Measurements from ENCODE around the gene LCE3B. TPM values are rescaled to one million over a fixed set of nuclear protein-coding genes. Genes with fewer than 3 reads are reported as not detected.

Gene LCE3B
- total and polyA plus RNA-seq, 9 of the 15 experiments (the other 6 are each of a cell fraction or from before 2014, with no cell fraction given) = not detected

DNA sequence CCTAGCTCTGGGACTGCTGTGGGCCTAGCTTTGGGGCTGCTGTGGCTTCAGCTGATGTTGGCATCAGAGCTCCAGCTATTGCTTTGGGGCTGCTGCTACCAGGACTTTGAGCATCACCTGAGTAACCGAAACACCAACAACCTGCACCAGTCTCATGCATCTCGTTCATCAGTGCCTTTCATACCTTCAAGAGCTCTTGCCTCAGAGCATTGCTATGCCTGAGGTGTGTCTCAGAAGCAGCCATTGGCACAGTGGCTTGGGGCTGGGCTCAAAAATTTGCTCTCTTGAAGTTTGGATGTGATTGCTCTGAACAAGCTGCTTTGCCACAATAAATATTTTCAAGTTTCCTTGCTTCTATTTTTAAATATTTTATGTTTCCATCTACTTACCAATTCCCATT, 42.8 kb downstream of the LCE3B start:
- H4K20me1 ChIP-seq (replicated peaks; ENCODE audit: control insufficient read depth, insufficient read depth, low read length) = no peaks in the 10 kb centered on the region
- in situ Hi-C loops (cut with MboI) (loop anchor here (10.0 kb wide), 1 partner anchor 568 kb away; no protein-coding TSS in a partner anchor), intact Hi-C loops (cut with micrococcal nuclease) (loop anchor here (10.0 kb wide), 2 partner anchors 88 to 538 kb away; no protein-coding TSS in a partner anchor)
- H3K27me3 ChIP-seq (ENCODE audit: control insufficient read depth in 2 of 2, insufficient read depth in 2 of 2, low read length in 2 of 2) = no peaks in the 10 kb centered on the region
- no peaks in the 10 kb centered on the region for H3K9me3 ChIP-seq (replicated peaks; ENCODE audit: control insufficient read depth, insufficient read depth, low read depth, low read length)
- DNase-seq (ENCODE audit: extremely low read depth in 1 of 4, low spot score in 3 of 4) (no peak), FAIRE-seq (no peak), ATAC-seq (no peak)
- no peak overlapping the region for H3K4me2 ChIP-seq (ENCODE audit: insufficient read depth, low read length)
- 4% methylated on average over 2 of the region's 2 CpGs for WGBS (ENCODE audit: insufficient coverage, low coverage, missing lambda C conversion rate)
- no TSS peak for BruUV-seq (replicated peaks)
- H3K4me1 ChIP-seq (replicated peaks in 1 of 2; ENCODE audit: control insufficient read depth in 2 of 2, insufficient read depth in 2 of 2, low read length in 2 of 2) = no peaks in the 10 kb centered on the region
- POLR2A ChIA-PET = no interaction called here
- no peak overlapping the region for H3K9ac ChIP-seq (ENCODE audit: insufficient read depth in 1 of 2, low read depth in 2 of 2, low read length in 2 of 2)
- no peaks in the 10 kb centered on the region for H3K79me2 ChIP-seq (ENCODE audit: control insufficient read depth, insufficient read depth, low read length)
- no peak overlapping the region for H3K27ac ChIP-seq (ENCODE audit: extremely low read depth, low read depth, low read length)
- no peak overlapping the region for H3K4me3 ChIP-seq
- CTCF ChIA-PET (ENCODE audit: low intra/inter-chr PET ratio) = no interaction called here
- no peaks in the 10 kb centered on the region for H3K9me1 ChIP-seq (ENCODE audit: control insufficient read depth, insufficient read depth, low read length)
- no peak overlapping the region for H2AFZ ChIP-seq (ENCODE audit: low read depth, low read length)
- H3K36me3 ChIP-seq (ENCODE audit: control insufficient read depth, insufficient read depth, low read length) = no peaks in the 10 kb centered on the region
- no peak for TF ChIP-seq ELK3 (CRISPR knock-in tag; IDR thresholded peaks at IDR 0.05)
- TF ChIP-seq, protein P1, sequence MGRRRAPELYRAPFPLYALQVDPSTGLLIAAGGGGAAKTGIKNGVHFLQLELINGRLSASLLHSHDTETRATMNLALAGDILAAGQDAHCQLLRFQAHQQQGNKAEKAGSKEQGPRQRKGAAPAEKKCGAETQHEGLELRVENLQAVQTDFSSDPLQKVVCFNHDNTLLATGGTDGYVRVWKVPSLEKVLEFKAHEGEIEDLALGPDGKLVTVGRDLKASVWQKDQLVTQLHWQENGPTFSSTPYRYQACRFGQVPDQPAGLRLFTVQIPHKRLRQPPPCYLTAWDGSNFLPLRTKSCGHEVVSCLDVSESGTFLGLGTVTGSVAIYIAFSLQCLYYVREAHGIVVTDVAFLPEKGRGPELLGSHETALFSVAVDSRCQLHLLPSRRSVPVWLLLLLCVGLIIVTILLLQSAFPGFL (CRISPR knock-in tag; IDR thresholded peaks at IDR 0.05) = no peak
- no peak for TF ChIP-seq ZBED1 (IDR thresholded peaks at IDR 0.05)
- no peak for TF ChIP-seq PPARD (CRISPR knock-in tag; IDR thresholded peaks at IDR 0.05)
- TF ChIP-seq SNIP1 (IDR thresholded peaks at IDR 0.05; ENCODE audit: low read depth) = no peak
- TF ChIP-seq HNRNPLL (IDR thresholded peaks at IDR 0.05; ENCODE audit: low read depth, low read length, poor library complexity, severe bottlenecking) = no peak
- TF ChIP-seq E2F1 (CRISPR knock-in tag; IDR thresholded peaks at IDR 0.05) = no peak
- no peak for TF ChIP-seq RERE (CRISPR knock-in tag; IDR thresholded peaks at IDR 0.05; ENCODE audit: borderline replicate concordance)
- no peak for TF ChIP-seq PML (IDR thresholded peaks at IDR 0.05; ENCODE audit: low read length)
- no peak for TF ChIP-seq CHD2 (IDR thresholded peaks at IDR 0.05; ENCODE audit: low read depth, low read length)
